Measurements from ENCODE around the gene PHYHD1.
"Not testable (repeated sequence)": the region's sequence is repeated elsewhere in the genome, so short reads cannot be mapped to it uniquely, and the experiment has no call there.

PHYHD1 gene

DNA sequence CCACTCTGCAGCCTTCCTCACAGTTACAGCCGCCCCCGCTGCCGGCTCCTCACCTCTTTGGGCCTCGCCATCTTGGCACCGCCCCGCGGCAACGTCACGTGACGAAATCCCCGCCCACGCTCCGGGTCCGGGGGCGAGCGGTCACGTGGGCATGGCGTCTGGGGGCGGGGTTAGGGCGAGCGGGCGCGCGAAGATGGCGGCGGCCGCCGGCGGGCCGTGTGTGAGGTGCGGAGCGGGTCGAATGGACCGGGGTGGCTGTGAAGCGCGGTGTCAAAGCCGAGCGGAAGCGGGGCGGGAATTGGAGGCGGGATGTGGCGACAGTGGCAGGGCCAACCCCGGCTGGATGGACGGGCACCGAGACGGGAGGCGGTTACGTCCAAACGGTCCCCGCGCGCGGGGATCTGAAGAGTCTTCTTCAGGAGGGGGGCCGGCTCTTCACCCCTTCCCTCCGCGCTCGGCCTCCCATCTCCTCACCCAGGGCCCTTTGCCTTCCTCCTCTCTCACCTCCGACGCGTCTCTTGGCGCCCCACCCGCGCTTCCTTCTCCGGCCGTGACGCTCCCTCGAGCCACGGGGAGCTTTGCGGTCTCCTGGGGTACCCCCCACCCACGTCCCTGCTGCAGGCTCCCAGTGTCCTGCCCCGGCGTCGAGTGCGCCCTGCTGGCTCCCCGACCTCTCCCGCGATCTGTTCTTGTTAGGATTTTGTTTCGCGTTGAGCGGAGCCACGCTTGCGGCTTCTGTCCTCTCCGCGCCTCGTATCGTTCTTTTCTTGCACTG, 26.9 kb downstream of the PHYHD1 start, which contains the start of the genes DOLK and NUP188:
TSS of gene DOLK (minus strand) at position 77 of the 775 bp plus-strand sequence. CDS start 300 bp downstream, outside the sequence.
TSS of gene NUP188 (plus strand) at position 173 of the 775 bp plus-strand sequence. CDS start at position 194, 21 bp downstream.
- Histone ChIP-seq H3K4me2 (ENCODE audit: low read length) (peak within 1 kb of the TSS; percentile 83), H3K4me1 (ENCODE audit: control insufficient read depth, low read length) (peaks cover 14% of the 10 kb centered on the region), H4K20me1 (ENCODE audit: control insufficient read depth, insufficient read depth, low read depth, low read length) (no peaks in the 10 kb centered on the region), H3K9me2 (replicated peaks; ENCODE audit: control insufficient read depth, low read length) (no peaks in the 10 kb centered on the region), H3K4me3 (ENCODE audit: low read length) (peak within 1 kb of the TSS; percentile 93), H3K27ac (ENCODE audit: low read depth, low read length) (peak within 1 kb of the TSS; percentile 57), H3F3A (ENCODE audit: control insufficient read depth, insufficient read depth) (no peaks in the 10 kb centered on the region; the same call in 1 of the 2 replicates), H3K36me3 (ENCODE audit: control insufficient read depth, low read length) (peaks cover 34% of the 10 kb centered on the region), H3K9me3 (ENCODE audit: control insufficient read depth, insufficient read depth, low read length) (no peaks in the 10 kb centered on the region), H3K27me3 (ENCODE audit: control insufficient read depth, low read length) (no peaks in the 10 kb centered on the region), H3K79me2 (ENCODE audit: control insufficient read depth, low read length) (peaks cover 50% of the 10 kb centered on the region)
- TF ChIP-seq, protein P1, sequence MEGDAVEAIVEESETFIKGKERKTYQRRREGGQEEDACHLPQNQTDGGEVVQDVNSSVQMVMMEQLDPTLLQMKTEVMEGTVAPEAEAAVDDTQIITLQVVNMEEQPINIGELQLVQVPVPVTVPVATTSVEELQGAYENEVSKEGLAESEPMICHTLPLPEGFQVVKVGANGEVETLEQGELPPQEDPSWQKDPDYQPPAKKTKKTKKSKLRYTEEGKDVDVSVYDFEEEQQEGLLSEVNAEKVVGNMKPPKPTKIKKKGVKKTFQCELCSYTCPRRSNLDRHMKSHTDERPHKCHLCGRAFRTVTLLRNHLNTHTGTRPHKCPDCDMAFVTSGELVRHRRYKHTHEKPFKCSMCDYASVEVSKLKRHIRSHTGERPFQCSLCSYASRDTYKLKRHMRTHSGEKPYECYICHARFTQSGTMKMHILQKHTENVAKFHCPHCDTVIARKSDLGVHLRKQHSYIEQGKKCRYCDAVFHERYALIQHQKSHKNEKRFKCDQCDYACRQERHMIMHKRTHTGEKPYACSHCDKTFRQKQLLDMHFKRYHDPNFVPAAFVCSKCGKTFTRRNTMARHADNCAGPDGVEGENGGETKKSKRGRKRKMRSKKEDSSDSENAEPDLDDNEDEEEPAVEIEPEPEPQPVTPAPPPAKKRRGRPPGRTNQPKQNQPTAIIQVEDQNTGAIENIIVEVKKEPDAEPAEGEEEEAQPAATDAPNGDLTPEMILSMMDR (IDR thresholded peaks at IDR 0.05; ENCODE audit: low read depth, low read length, poor library complexity, severe bottlenecking), result no peak
- no peak for TF ChIP-seq EZH2phosphoT487 (IDR thresholded peaks at IDR 0.05; ENCODE audit: borderline replicate concordance, low read length)

DNA sequence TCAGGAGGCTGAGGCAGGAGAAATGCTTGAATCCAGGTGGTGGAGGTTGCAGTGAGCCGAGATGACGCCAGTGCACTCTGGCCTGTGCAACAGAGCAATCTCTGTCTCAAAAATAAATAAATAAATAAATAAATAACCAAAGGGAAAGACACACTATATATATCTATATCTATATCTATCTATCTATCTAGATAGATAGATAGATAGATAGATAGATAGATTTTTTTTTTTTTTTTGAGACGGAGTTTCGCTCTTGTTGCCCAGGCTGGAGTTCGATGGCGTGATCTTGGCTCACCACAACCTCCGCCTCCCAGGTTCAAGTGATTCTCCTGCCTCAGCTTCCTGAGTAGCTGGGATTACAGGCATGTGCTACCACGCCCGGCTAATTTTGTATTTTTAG, 40.6 kb downstream of the PHYHD1 start:
- not testable (repeated sequence) for H3F3A ChIP-seq (ENCODE audit: control insufficient read depth, insufficient read depth); H3K79me2 ChIP-seq (ENCODE audit: control insufficient read depth, low read length); H3K9me2 ChIP-seq (replicated peaks; ENCODE audit: control insufficient read depth, low read length); H3K4me3 ChIP-seq (ENCODE audit: low read length); H3K4me2 ChIP-seq (ENCODE audit: low read length); H3K27me3 ChIP-seq (ENCODE audit: control insufficient read depth, low read length); H3K27ac ChIP-seq (ENCODE audit: low read depth, low read length); H4K20me1 ChIP-seq (ENCODE audit: control insufficient read depth, insufficient read depth, low read depth, low read length); H3K9me3 ChIP-seq (ENCODE audit: control insufficient read depth, insufficient read depth, low read length)
- Histone ChIP-seq H3K36me3 (ENCODE audit: control insufficient read depth, low read length) (peaks cover 80% of the 10 kb centered on the region), H3K4me1 (ENCODE audit: control insufficient read depth, low read length) (peaks cover 18% of the 10 kb centered on the region)

DNA sequence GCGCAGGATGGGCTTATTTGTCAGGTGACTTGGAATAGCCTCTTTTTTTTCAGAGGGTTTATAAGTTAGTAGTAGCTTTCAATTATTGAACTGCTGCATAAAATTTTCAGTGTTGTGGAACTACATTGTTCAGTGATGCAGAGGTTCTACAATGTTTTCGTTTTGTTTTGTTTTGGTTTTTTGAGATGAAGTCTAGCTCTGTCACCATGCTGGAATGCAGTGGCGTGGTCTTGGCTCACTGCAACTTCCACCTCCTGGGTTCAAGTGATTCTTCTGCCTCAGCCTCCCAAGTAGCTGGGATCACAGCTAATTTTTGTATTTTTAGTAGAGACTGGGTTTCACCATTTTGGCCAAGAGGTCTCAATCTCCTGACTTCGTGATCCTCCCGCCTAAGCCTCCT, 48.7 kb downstream of the PHYHD1 start:
- Histone ChIP-seq H3K9me2 (replicated peaks; ENCODE audit: control insufficient read depth, low read length) (no peaks in the 10 kb centered on the region), H3K27ac (ENCODE audit: low read depth, low read length) (no peak overlapping the region), H3F3A (ENCODE audit: control insufficient read depth, insufficient read depth) (no peaks in the 10 kb centered on the region), H3K36me3 (ENCODE audit: control insufficient read depth, low read length) (peaks cover 85% of the 10 kb centered on the region), H3K4me3 (ENCODE audit: low read length) (no peak overlapping the region), H3K4me1 (ENCODE audit: control insufficient read depth, low read length) (no peaks in the 10 kb centered on the region; the same call in 1 of the 2 replicates), H3K4me2 (ENCODE audit: low read length) (no peak overlapping the region), H3K9me3 (ENCODE audit: control insufficient read depth, insufficient read depth, low read length) (no peaks in the 10 kb centered on the region), H4K20me1 (ENCODE audit: control insufficient read depth, insufficient read depth, low read depth, low read length) (no peaks in the 10 kb centered on the region), H3K79me2 (ENCODE audit: control insufficient read depth, low read length) (peaks cover 2% of the 10 kb centered on the region; the same call in 1 of the 2 replicates), H3K27me3 (ENCODE audit: control insufficient read depth, low read length) (no peaks in the 10 kb centered on the region)
- no peak for TF ChIP-seq EZH2phosphoT487 (IDR thresholded peaks at IDR 0.05; ENCODE audit: borderline replicate concordance, low read length)
- TF ChIP-seq, protein P1 (IDR thresholded peaks at IDR 0.05; ENCODE audit: low read depth, low read length, poor library complexity, severe bottlenecking), result no peak

DNA sequence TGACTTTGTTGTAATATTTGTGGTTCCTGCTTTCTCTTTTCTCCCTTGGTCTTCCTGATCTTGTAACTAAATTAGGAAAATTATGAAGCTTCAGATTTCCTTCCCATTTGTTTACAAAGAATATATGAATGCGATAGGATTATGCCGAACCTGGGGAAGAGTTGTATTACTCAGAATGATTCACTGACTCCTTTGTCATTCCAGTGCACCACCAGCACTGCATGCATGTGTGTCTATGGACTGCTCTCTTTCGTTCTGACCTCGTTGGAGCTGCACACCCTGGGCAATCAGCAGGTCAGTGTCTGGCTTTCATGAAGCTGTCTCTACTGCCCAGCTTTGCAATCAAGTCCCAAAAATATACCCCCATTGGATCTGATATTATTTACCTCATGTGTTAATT, 52.2 kb downstream of the PHYHD1 start:
- no peak overlapping the region for H3K4me2 ChIP-seq (ENCODE audit: low read length)
- no peaks in the 10 kb centered on the region for H3K4me1 ChIP-seq (ENCODE audit: control insufficient read depth, low read length)
- no peaks in the 10 kb centered on the region for H3K9me3 ChIP-seq (ENCODE audit: control insufficient read depth, insufficient read depth, low read length)
- H3K27ac ChIP-seq (ENCODE audit: low read depth, low read length), result no peak overlapping the region
- H3K27me3 ChIP-seq (ENCODE audit: control insufficient read depth, low read length), result no peaks in the 10 kb centered on the region
- no peak for TF ChIP-seq EZH2phosphoT487 (IDR thresholded peaks at IDR 0.05; ENCODE audit: borderline replicate concordance, low read length)
- TF ChIP-seq, protein P1 (IDR thresholded peaks at IDR 0.05; ENCODE audit: low read depth, low read length, poor library complexity, severe bottlenecking), result no peak
- H3K79me2 ChIP-seq (ENCODE audit: control insufficient read depth, low read length), result no peaks in the 10 kb centered on the region
- no peaks in the 10 kb centered on the region for H4K20me1 ChIP-seq (ENCODE audit: control insufficient read depth, insufficient read depth, low read depth, low read length)
- H3K4me3 ChIP-seq (ENCODE audit: low read length), result no peak overlapping the region
- H3K36me3 ChIP-seq (ENCODE audit: control insufficient read depth, low read length), result peaks cover 92% of the 10 kb centered on the region
- no peaks in the 10 kb centered on the region for H3K9me2 ChIP-seq (replicated peaks; ENCODE audit: control insufficient read depth, low read length)
- H3F3A ChIP-seq (ENCODE audit: control insufficient read depth, insufficient read depth), result no peaks in the 10 kb centered on the region

Data from DOHH2 (cell line).